ENCODE data around the gene GALNT11. TPM values are rescaled to one million over a fixed set of nuclear protein-coding genes. Genes with fewer than 3 reads are reported as not detected.

GALNT11 gene
- total RNA-seq, 2 donors from 2014 or later, result 25.1 to 28.6 TPM

GRCh38 chr7:152006336-152006735, 19.1 kb upstream of the GALNT11 start:
- Histone ChIP-seq H3K4me3 (no peak overlapping the region), H3K36me3 (no peaks in the 10 kb centered on the region), H3K27me3 (no peaks in the 10 kb centered on the region), H3K9me3 (no peaks in the 10 kb centered on the region), H3K27ac (no peak overlapping the region), H3K4me1 (no peaks in the 10 kb centered on the region)
- TF ChIP-seq, protein P1, sequence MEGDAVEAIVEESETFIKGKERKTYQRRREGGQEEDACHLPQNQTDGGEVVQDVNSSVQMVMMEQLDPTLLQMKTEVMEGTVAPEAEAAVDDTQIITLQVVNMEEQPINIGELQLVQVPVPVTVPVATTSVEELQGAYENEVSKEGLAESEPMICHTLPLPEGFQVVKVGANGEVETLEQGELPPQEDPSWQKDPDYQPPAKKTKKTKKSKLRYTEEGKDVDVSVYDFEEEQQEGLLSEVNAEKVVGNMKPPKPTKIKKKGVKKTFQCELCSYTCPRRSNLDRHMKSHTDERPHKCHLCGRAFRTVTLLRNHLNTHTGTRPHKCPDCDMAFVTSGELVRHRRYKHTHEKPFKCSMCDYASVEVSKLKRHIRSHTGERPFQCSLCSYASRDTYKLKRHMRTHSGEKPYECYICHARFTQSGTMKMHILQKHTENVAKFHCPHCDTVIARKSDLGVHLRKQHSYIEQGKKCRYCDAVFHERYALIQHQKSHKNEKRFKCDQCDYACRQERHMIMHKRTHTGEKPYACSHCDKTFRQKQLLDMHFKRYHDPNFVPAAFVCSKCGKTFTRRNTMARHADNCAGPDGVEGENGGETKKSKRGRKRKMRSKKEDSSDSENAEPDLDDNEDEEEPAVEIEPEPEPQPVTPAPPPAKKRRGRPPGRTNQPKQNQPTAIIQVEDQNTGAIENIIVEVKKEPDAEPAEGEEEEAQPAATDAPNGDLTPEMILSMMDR (IDR thresholded peaks at IDR 0.05), result no peak
- no peak for DNase-seq (ENCODE audit: low spot score)

DNA sequence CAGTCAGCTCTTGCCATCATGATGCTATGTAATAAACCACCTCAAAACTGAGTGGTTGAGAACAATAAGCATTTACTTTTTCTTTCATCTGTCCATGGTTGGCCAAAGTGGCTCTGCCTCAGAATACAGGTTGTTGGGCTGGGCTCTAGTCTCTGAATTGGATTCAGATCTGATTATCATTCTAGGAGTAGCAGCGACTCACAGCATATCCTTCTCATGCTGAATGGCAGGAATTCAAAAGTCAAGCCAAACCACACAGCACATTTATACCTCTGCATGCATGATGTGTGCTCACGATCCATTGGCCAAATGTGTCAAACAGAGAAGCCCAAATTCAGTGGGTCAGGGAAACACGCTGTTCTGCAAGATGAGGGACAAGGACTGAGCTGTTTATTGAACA, 13.6 kb upstream of the GALNT11 start:
- Histone ChIP-seq H3K4me3 (no peak overlapping the region), H3K4me1 (no peaks in the 10 kb centered on the region), H3K36me3 (no peaks in the 10 kb centered on the region), H3K27ac (no peak overlapping the region), H3K27me3 (no peaks in the 10 kb centered on the region), H3K9me3 (no peaks in the 10 kb centered on the region)
- no peak for DNase-seq (ENCODE audit: low spot score)
- TF ChIP-seq, protein P1 (IDR thresholded peaks at IDR 0.05), result no peak

- Histone ChIP-seq H3K9me3 (no peaks in the 10 kb centered on the region), H3K4me1 (no peaks in the 10 kb centered on the region), H3K27me3 (no peaks in the 10 kb centered on the region), H3K27ac (no peak overlapping the region), H3K36me3 (no peaks in the 10 kb centered on the region), H3K4me3 (no peak overlapping the region)
- no peak for DNase-seq (ENCODE audit: low spot score)
- TF ChIP-seq, protein P1 (IDR thresholded peaks at IDR 0.05), result no peak
These were observed 12.2 kb upstream of the GALNT11 start for GRCh38 chr7:152013230-152013629.

GRCh38 chr7:152013974-152014373, 11.5 kb upstream of the GALNT11 start:
- Histone ChIP-seq H3K9me3 (no peaks in the 10 kb centered on the region), H3K4me3 (no peak overlapping the region), H3K36me3 (no peaks in the 10 kb centered on the region), H3K4me1 (no peaks in the 10 kb centered on the region), H3K27ac (no peak overlapping the region), H3K27me3 (no peaks in the 10 kb centered on the region)
- DNase-seq (ENCODE audit: low spot score), result no peak
- TF ChIP-seq, protein P1 (IDR thresholded peaks at IDR 0.05), result no peak

GRCh38 chr7:152014722-152015121, 10.8 kb upstream of the GALNT11 start:
- Histone ChIP-seq H3K27me3 (no peaks in the 10 kb centered on the region), H3K4me1 (no peaks in the 10 kb centered on the region), H3K36me3 (no peaks in the 10 kb centered on the region), H3K27ac (no peak overlapping the region), H3K9me3 (no peaks in the 10 kb centered on the region), H3K4me3 (no peak overlapping the region)
- TF ChIP-seq, protein P1 (IDR thresholded peaks at IDR 0.05), result no peak
- no peak for DNase-seq (ENCODE audit: low spot score)

DNA sequence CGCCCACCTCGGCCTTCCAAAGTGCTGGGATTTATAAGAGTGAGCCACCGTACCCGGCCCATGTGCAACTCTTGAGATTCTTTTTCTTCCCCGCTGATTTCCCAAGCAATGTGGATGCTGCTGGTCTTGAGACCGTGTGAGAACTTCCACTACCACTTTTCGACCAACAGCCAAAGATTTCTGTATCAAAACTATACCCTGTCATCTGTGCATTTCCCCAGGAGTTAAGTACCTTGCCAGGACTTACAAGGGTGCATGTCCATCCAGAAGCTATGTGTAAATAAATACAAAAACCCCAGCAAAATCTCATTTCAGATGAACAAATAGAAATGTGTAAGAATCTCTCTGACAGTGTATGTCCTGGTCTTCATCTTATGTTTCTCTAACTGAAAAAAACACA, 9.9 kb upstream of the GALNT11 start:
- Histone ChIP-seq H3K36me3 (no peaks in the 10 kb centered on the region), H3K9me3 (no peaks in the 10 kb centered on the region), H3K27ac (no peak overlapping the region), H3K4me1 (no peaks in the 10 kb centered on the region), H3K27me3 (no peaks in the 10 kb centered on the region), H3K4me3 (no peak overlapping the region)
- TF ChIP-seq, protein P1 (IDR thresholded peaks at IDR 0.05), result no peak
- DNase-seq (ENCODE audit: low spot score), result no peak
